ENCODE results near the gene CCDC102A. TPM values are rescaled to one million over a fixed set of nuclear protein-coding genes. Genes with fewer than 3 reads are reported as not detected.

The CCDC102A gene
- total and polyA plus RNA-seq, 2 of the 13 experiments (the other 11 are each of a cell fraction or from before 2014, with no cell fraction given), result 2.1 to 2.8 TPM

GRCh38 chr16:57531253-57531575 lies 5.2 kb downstream of the CCDC102A start:
- WGBS (ENCODE audit: low lambda C conversion rate), result 64% methylated on average over 3 of the region's 3 CpGs
- no peak for TF ChIP-seq NR1H2 (CRISPR knock-in tag; IDR thresholded peaks at IDR 0.05; ENCODE audit: borderline replicate concordance, low read depth)
- H3K79me2 ChIP-seq (ENCODE audit: insufficient read depth, low read length), result no peaks in the 10 kb centered on the region
- H3K27ac ChIP-seq (ENCODE audit: extremely low read length, insufficient read depth, low read length), result no peak overlapping the region
- FAIRE-seq (no peak), ATAC-seq (no peak), DNase-seq (ENCODE audit: low spot score) (no peak)
- H3K4me2 ChIP-seq (ENCODE audit: low read depth, low read length), result no peak overlapping the region
- H3K4me1 ChIP-seq (ENCODE audit: insufficient read depth, low read length), result peaks cover 74% of the 10 kb centered on the region
- BruUV-seq (replicated peaks), result no TSS peak
- H3K9me3 ChIP-seq (ENCODE audit: low read length), result no peaks in the 10 kb centered on the region
- H3K4me3 ChIP-seq (replicated peaks in 1 of 3; ENCODE audit: insufficient read depth in 1 of 3, low read depth in 2 of 3, low read length in 3 of 3), result no peak overlapping the region
- no peaks in the 10 kb centered on the region for H3K36me3 ChIP-seq (replicated peaks in 1 of 2; ENCODE audit: control insufficient read depth in 1 of 2, insufficient read depth in 2 of 2, low read length in 2 of 2)
- no peaks in the 10 kb centered on the region; a peak in 1 of 5 replicates for H3K27me3 ChIP-seq (ENCODE audit: control insufficient read depth in 1 of 2, insufficient read depth in 2 of 2, low read length in 2 of 2)
- intact Hi-C loops (cut with micrococcal nuclease; ENCODE audit: unreplicated experiment), result no loop called here
- POLR2A ChIA-PET, result interaction anchor here (1.2 kb wide), 1 partner anchor 48 kb away, joined by 3 read pairs; no protein-coding TSS in a partner anchor
- no peaks in the 10 kb centered on the region for H4K20me1 ChIP-seq (ENCODE audit: insufficient read depth, low read length)
- H2AFZ ChIP-seq (ENCODE audit: low read length), result no peak overlapping the region
- no peak overlapping the region for H3K9ac ChIP-seq (ENCODE audit: insufficient read depth, low read depth, low read length)
- CTCF ChIA-PET (ENCODE audit: low intra/inter-chr PET ratio, low total read pairs), result no interaction called here
- in situ Hi-C loops (cut with HindIII; ENCODE audit: extremely low pct_ligation_motif_present, low pct_unique_long_range_greater_than_20kb), result no loop called here

GRCh38 chr16:57530522-57531252 lies 5.7 kb downstream of the CCDC102A start:
- ATAC-seq, result no peak
- ChIA-PET POLR2A (interaction anchor here (1.0 to 1.2 kb wide), 2 partner anchors 47 to 83 kb away, joined by 3 read pairs; partner anchors contain the start of genes CIAPIN1 and COQ9), CTCF (ENCODE audit: low intra/inter-chr PET ratio, low total read pairs) (no interaction called here)
- Histone ChIP-seq H3K79me2 (ENCODE audit: insufficient read depth, low read length) (no peaks in the 10 kb centered on the region), H3K9ac (ENCODE audit: insufficient read depth, low read depth, low read length) (no peak overlapping the region), H4K20me1 (ENCODE audit: insufficient read depth, low read length) (no peaks in the 10 kb centered on the region), H3K27ac (ENCODE audit: extremely low read length, insufficient read depth, low read length) (no peak overlapping the region), H3K9me3 (ENCODE audit: low read length) (no peaks in the 10 kb centered on the region), H3K36me3 (replicated peaks in 1 of 2; ENCODE audit: control insufficient read depth in 1 of 2, insufficient read depth in 2 of 2, low read length in 2 of 2) (no peaks in the 10 kb centered on the region), H3K4me3 (replicated peaks in 1 of 3; ENCODE audit: insufficient read depth in 1 of 3, low read depth in 2 of 3, low read length in 3 of 3) (no peak overlapping the region), H2AFZ (ENCODE audit: low read length) (no peak overlapping the region), H3K27me3 (ENCODE audit: control insufficient read depth in 1 of 2, insufficient read depth in 2 of 2, low read length in 2 of 2) (no peaks in the 10 kb centered on the region; a peak in 1 of 5 replicates), H3K4me1 (ENCODE audit: insufficient read depth, low read length) (peaks cover 73% of the 10 kb centered on the region), H3K4me2 (ENCODE audit: low read depth, low read length) (0 out of 2 replicates have a peak overlapping the region, but pooled peaks have one; percentile 9)
- DNase-seq (ENCODE audit: low spot score), result no peak
- intact Hi-C loops (cut with micrococcal nuclease; ENCODE audit: unreplicated experiment) (no loop called here), in situ Hi-C loops (cut with HindIII; ENCODE audit: extremely low pct_ligation_motif_present, low pct_unique_long_range_greater_than_20kb) (no loop called here)
- 60% methylated on average over 22 of the region's 22 CpGs for WGBS (ENCODE audit: low lambda C conversion rate)
- BruUV-seq (replicated peaks), result no TSS peak
- no peak for FAIRE-seq
- 0 out of 2 replicates have a peak, but pooled peaks have one; percentile 22 for TF ChIP-seq TBX2 (CRISPR knock-in tag; IDR thresholded peaks at IDR 0.05; ENCODE audit: borderline replicate concordance)
- no peak for TF ChIP-seq GRHL1 (CRISPR knock-in tag; conservative IDR thresholded peaks at IDR 0.05)

Measured in HepG2 (cell line).